GM12892 (cell line): ENCODE results near the gene ARMC9.

ENCODE experiments used
- POLR2A ChIP-seq: IDR thresholded peaks from 2 replicates; pipeline ENCODE4 v1.6.1; 2011; ENCODE audit warnings: low read depth, low read length, control low read depth
- POLR2AphosphoS5 ChIP-seq: IDR thresholded peaks from 2 replicates; pipeline ENCODE4 v1.6.1; 2011; ENCODE audit warnings: low read depth, low read length, control low read depth

DNA sequence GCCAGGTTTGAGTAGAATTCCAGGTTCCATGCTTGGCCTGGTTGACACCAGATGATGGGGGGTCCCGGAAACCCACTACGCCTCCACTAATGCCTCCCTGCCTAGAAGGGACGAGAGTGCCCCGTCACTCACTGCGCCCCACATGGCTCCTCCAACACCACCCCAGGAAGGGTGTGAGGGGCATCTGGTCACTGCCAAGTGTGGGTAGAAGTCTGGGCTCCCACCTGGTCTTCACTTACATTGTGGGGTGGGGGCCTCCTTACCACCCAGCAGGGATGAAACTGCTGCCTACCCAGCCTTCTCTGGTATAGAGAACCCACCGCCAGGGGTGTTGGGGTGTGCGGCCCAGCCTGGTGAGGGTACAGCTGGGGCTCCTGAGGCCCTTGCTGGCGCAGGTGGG lies 131.9 kb downstream of the ARMC9 start:
- TF ChIP-seq POLR2A (no peak), POLR2AphosphoS5 (no peak)
